Kidney glomerular epithelial cell (primary cell): Measurements from ENCODE around the gene ADAMTS9.
"Not testable (repeated sequence)": the region's sequence is repeated elsewhere in the genome, so short reads cannot be mapped to it uniquely, and the experiment has no call there.

ENCODE experiments used
- DNase-seq: peaks from one replicate; lab custom pipeline; 2025; lab: John Stamatoyannopoulos, UW

The ADAMTS9 gene

DNA sequence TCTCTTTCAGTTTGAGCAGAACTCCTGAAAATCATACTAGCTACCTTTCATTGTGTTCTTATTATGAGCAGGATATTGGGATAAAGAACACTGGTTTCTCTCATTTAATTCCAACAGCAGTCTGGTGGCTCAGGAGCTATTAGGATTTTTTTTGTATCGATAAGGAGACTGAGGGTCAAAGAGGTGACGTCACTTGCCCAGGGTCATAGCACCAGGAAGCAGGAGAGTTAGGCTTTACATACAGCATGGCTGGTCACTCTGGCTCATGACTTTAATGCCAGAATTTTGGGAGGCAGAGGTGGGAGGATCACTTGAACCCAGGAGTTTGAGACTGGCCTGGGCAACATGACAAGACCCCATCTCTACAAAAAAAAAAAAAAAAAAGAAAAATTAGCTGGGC, 113.6 kb downstream of the ADAMTS9 start:
- no peak for DNase-seq

DNA sequence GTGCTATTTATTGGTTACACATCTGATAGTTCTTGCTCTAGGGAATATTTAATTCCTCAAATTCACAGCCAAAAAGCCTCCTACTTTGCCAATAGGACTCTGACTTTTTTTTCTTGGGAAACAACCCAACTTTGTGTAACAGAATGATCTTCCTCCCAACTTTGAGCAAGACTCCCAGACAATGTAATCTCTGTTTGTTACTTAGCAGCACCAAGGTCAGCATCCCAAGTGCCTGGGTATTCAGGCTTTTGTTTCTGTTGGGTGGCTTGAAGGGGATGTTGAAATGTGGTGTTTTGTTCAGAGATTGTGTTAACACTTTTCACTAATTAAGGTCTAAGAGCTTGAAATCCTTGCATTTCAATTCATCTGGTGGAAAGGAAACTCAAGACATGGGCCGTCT, 115.8 kb downstream of the ADAMTS9 start:
- DNase-seq, result no peak

DNA sequence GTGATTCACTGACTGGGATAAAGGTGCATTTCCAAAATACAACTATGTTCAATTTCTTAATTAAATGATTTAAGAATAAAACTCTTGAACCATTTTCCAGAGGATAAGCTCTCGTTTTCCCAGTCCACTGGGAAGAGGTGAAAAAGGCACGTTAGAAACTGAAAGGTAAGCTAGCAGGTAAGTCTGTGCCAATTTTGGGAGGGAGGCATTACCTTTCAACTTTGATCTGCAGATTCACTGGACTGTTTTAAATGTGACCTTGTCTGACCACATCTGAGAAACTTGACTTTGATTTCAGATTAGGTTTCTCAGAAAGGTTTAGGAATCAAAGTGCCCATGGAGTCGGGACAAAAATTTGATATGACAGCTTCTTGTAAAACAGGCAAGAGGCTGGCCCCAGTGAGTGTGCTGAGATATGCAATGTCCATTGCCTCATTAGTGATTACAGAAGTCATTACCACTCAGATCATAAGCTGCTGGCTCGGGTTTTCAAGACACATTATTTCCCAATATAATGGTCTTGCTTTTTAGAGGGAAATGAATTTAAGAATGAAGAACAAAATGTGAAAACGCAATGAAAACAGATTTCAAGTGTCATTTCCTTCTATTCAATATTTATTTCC, 118.8 kb downstream of the ADAMTS9 start:
- DNase-seq, result no peak

DNA sequence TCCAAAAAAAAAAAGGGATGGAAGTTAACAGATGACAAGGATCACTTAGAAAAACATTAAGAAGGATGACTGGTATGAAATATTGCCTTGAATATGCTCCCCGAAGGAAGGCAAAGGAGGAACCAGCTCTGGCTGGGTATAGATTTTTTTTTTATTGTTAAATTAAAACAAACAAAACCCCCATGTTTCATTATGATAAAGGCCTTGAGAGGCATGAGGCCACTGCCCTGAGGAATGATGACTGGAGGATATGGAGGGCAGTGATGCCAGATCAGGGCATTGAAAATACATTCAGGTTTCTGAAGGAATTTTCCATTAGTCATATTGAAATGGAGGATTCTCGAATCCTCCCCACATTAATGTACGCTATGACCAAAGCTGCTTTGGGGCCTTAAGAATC, 120.9 kb downstream of the ADAMTS9 start:
- no peak for DNase-seq

DNA sequence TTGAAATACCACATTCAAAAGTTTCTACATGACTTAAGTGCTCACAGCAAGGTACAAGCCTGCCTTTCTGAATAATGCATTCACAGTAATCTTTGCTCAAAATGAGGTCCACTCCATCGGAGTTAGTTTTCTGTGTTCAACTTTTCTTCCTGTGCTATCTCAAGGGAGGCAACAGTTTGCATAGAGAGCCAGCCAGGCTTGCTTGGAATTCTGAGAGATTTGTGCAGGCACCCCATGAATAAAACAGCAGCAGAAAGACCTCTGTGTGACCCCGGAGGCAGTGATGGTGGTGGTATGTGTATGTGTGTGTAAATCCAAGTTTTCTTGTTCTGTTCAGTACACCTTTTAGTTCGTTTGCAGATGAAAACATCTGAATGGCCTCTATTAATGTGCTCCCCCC, 124.0 kb downstream of the ADAMTS9 start:
- DNase-seq, result no peak

DNA sequence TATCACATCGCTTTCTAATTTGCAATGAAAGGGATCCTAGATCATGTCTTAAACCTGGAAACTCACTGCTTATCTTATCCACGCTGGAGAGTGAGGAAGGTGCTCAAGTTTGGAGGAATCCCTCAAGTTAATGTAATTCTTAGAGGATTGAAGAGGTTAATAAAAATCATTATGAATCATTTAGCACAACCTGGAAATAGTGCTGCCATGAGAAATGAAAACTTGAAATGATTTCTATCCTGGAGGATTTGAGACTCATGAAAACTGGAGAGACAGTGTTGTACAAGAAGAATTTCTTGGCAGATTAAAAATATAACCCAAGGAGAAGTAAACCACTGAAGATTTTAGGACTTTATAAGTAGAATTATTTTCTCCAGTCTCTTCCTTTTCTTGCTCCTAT, 125.9 kb downstream of the ADAMTS9 start:
- no peak for DNase-seq

DNA sequence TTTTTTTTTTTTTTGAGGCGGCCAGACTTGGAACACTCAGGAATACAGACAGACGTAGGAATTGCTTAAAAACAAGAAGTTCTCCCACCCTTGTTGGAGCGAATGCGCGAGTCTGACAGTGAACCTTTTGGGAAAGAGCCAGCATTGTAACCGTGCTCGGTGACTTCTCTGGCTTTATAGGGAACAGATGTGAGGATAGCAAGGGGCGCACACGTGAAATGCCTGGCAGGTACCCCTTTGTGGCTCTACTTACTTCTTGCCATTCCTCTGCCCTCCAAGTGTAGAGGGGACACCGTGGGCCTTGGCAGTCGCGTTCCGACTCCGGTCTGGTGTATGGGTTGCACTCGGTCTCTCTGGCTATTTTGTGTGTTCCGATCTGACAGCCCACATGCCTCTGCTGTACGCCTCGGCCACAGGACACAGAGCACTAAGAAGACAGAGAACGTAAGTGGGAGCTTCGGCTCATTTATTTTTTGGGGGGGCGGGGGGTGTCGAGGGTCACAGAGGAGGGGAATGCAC, 126.4 kb downstream of the ADAMTS9 start:
- no peak for DNase-seq

DNA sequence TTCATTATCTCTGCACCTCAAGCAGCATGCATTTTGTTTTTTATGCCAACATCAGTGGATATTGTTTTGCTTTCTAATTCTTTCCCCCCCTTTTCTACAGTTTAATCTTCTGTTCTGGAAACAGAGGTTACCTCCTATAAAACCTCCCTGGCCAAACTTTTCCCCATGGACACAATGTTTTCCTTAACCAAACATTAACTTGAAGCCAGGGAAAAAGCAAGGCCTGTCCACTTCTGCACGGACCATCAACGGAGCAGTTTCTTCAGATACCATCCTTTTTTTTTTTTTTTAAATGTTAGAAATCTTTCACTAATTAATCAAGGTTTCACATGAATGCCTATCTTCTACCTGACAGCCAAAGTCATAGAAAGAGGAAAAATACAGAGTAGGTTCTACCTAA, 127.0 kb downstream of the ADAMTS9 start:
- no peak for DNase-seq

DNA sequence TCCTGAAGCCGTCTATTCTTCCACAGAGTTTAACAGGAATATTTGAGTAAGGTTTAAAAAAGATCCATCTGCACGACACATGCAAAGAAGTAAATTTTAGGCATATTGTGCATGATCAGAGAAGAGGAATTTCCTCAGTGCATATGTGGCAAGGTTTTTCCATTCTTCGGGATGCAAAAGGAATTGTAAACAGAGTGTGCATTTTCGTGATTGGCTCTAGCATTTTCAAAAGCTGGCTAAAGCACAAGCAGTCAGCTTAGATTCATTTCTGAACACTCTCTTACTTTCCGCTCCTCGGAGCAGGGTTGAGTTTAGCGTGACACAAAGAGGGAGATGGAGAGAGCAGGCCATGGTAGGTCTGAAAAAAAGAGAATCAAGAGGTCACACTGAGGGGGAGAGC, 128.2 kb downstream of the ADAMTS9 start:
- DNase-seq, result no peak

DNA sequence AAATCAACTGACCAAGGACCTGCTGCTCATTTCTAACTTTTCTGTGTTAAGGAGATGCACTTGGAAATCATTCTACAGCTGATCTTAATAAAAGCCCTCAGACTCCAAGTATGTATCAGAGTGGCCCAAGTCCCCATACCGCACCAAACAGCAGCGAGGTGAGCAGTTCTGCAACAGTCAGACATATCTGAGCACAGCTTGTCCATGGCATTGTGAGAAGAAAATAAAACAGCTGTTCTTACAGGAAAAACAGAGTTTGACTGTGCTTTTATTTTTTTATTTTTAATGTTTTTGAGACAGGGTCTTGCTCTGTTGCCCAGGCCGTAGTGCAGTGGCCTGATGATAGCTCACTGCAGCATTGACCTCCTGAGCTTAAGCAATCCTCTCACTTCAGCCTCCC, 131.8 kb downstream of the ADAMTS9 start:
- no peak for DNase-seq

DNA sequence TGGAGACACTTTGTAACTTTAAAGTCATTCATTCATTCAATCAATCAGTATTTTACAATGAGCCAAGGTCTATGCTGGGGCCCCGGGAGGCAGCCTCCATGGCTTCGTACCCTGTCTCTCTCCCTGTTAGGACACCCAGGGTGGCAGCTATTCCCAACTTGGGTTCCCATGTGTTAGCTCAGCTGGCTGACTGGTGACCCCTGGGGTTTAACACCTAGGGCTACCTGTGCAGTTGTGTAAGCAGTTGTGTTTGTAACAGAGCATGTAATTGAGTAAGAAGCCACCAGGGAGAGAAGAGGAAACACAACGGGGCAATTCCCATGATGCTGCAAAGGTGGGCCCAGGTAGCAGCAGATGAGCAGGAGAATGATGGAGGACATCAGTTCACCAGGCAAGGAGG, 132.4 kb downstream of the ADAMTS9 start:
- DNase-seq, result no peak

DNA sequence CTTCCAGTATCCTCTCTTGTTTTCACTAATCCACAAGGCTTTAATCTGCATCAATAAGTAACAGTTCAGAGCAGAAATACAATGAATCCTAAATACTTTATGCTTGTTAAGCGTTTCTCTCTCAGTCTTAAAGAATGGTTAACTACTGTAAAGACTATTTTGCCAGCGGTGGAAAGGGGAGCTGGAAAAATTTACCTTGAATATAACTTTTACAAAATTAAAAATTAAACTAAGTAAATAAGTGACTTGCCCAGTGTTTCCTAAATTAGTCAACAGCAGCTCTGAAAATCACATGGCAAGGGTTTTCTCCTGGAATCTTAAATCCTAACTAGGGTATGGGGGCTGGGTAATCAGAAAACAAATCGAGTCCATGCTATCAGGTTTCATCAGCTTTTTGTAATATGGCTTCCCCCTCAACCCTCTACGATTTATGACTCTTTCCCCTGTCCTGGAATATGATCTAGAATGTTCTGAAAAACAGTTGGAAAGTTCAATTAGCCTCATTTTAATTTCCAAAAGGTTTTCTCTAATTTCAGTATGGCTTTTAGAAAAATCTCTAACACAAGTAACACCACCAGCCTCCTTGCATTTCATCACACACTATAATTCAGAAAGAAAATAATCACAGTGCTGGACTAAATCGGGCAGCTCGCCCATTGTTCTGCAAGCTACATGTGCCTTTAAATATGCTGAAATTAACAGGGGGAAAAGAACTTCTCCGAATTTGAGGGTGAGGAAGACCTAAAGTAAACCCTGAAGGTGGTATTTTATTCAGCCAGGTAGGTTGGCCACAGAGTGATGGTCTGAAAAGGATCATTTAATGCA, 133.5 kb downstream of the ADAMTS9 start:
- no peak for DNase-seq

DNA sequence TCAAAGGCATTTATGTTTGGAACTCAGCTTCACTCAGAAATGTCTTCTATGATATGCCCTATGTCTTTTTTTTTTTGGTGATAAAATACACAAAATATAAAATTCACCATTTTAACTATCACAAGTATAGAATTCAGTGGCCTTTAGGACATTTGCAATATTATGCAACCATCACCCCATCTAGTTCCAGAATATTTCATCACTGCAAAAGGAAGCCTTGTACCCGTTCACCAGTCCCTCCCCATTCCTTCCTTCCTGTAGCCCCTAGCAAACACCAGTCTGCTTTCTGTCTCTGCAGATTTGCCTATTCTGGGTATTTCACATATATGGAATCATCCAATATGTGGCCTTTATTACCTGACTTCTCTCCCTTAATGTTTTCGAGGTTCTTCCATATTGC, 134.8 kb downstream of the ADAMTS9 start:
- no peak for DNase-seq

DNA sequence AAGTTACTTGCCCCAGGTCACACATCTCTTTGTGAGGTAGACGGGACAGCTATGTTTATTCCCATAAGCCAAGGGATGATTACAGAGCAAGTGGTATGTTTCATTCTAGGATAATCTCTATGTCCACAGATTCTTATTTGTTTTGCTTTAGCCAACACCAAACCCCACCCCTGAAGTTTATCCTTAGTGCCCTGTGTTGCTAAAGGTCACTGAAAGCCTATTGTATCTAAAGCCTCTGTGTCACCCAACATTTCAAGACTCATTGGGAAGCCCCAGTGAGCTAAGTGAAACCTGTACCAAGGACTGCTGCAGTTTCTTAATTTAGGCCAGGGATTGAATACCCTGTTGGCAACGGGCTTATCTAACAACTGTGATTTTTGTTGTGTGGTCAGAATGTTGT, 135.6 kb downstream of the ADAMTS9 start:
- DNase-seq, result no peak

DNA sequence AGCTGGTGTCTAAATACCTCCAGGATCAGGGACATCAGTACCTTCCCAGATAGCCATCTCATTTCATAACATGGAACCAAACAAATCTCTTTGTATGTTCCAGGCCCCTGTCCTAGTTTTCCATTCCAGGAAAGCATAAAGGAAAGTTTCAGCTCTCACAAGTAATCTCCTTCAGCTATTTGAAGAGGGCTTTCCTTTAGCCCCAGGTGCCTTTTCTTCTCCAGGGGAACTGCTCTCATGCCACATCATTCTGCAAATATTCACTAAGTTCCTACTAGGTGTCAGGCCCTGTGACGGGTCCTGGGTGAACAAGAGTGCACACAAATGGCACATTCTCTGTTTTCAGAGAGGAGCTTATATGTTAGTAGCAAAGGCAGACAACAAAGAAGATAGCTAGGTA, 136.1 kb downstream of the ADAMTS9 start:
- no peak for DNase-seq

DNA sequence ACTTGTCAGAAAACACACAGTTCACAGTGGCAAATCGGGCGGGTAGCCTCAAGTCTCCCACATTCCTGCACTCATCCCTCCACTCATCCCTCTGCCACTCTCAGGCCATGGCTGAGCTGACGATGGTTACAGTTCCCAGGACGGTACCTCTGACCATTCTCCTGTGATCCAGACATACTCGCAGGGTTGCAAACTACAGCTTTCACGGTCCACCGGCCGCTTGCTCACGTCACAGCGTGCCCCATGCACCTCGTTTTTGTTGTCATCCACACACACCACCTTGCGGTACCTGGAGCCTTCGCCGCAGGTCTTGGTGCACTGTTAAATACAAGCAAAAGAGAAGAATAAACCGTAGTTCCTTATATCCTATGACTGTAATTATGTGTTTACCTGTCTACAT, 137.1 kb downstream of the ADAMTS9 start:
- no peak for DNase-seq

DNA sequence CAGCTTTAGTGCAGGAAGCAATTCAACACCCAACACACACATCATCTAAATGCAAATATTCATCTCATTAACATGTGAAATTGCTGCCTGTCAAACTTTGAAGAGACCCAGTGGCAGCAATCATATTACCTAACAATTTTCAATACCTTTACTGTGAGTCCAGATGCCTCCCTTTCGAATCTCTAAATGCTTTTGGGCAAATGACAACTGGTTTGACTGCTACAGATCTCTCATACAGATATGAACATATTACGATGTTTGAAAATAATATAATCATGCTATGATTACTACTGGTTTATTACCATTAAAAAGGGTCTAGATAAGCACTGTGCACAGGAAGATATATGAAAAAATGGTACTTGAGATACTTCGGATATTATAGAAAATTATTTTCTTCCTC, 137.9 kb downstream of the ADAMTS9 start:
- DNase-seq, result no peak

DNA sequence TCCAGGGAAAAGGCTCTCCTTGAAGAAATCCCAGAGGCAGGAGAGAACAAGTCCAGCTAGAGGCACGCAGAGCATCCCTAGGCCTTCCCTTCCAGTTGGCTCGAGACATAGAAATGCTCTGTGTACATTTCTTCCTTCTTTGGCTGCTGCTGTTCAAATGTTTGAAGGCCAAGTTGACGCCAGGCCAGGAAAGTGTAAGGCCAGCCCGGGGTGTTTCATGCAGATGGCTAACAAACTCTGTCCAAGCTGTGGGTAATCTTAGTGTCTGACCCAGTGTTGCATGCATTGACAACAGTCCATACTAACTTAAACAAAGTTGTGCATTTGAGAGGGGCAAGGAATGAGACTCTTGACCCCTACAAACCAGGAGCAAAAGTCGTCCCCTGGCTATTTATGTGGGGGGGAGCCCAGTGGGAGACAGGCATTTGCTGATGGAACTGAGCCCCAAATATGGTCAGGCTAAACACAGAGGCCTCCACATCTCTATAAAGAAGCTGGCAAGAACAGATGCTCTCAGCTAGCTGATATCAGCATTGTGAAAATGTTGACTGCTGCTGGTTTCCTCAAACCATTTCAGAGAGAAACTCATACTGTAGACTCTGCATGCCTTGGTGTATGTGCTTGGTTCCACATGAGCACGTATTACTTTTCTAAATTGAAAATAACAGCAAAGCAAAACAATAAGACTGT, 139.5 kb downstream of the ADAMTS9 start:
- no peak for DNase-seq

DNA sequence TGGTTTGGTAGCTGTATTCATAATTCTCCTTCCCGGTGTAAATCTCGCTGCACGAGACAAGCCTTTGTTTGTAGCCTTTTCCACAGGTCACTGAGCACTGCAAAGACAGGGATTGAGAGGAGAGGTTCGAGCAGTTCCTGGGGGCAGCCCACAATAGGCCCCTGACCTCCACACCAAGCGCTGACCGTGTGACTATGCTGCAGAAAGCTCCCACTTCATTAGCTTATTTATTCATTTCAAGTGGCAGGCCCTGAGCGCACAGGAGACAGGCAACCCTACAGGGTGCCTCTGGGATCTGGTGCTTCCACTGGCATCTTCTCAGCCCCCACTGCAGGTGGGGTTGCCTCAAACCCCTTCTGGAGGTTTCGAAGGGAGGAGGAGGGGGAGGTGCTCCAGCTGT, 140.9 kb downstream of the ADAMTS9 start:
- DNase-seq, result no peak

DNA sequence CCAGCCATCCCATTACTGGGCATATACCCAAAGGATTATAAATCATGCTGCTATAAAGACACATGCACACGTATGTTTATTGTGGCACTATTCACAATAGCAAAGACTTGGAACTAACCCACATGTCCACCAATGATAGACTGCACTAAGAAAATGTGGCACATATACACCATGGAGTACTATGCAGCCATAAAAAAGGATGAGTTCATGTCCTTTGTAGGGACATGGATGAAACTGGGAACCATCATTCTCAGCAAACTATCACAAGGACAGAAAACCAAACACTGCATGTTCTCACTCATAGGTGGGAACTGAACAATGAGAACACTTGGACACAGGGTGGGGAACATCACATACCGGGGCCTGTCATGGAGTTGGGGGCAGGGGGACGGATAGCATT, 142.6 kb downstream of the ADAMTS9 start:
- DNase-seq, result not testable (repeated sequence)

DNA sequence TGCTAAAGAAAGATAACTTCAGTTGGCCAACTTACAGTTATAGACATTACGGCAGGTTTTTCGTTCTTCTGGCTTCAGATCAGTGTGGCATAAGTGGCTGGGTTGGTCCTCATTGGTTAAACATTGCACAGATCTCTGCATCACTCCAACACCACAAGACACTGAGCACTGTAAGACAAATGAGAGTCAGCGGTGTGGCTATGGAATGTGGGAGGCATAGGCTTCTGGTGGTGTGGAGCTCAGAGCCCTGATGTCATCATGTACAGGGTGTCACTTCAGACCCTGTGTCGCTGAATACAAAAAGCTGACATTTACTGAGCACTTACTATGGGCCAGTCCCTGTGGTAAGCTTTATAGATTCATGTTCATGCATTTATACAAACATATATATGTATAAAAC, 146.0 kb downstream of the ADAMTS9 start:
- DNase-seq, result peak; percentile 32

DNA sequence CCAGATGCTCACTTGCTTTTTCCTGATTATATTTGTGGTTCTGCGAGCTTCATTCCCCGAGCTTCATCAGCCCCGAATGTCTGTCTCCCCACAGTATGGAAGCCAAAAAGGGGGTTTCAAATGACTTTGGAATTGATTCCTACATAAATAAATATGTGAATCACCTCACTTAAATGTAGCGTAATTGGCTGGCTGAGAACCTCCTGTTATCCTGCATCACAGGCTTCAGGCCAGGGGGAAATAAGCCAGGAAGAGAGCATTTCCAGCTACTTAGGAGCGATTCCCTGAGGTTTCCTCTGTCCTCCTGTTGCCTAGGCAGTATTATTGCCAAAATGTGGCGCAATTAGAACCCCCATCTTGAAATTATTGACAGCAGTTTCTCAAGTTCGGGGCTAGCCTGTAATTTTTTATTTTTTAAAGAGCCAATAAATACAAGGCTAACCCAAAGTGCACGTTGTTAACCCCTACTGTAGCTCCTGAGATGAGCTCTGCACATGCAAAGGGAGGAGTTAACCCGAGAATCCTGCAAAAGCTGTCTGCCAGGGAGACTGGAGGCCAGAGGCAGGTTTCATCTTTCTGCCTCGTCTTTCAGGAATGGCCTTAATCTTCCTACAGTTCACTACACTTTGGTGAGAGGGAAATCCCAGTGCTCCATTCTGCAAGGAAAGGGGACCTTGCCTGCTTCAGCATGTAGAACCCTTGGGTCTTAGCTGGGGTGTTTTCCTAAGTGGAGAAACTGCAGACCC, 148.2 kb downstream of the ADAMTS9 start:
- no peak for DNase-seq
